ENCODE results near the gene OR10G8. TPM values are rescaled to one million over a fixed set of nuclear protein-coding genes. Genes with fewer than 3 reads are reported as not detected.
"Not testable (repeated sequence)": the region's sequence is repeated elsewhere in the genome, so short reads cannot be mapped to it uniquely, and the experiment has no call there.

The OR10G8 gene, protein sequence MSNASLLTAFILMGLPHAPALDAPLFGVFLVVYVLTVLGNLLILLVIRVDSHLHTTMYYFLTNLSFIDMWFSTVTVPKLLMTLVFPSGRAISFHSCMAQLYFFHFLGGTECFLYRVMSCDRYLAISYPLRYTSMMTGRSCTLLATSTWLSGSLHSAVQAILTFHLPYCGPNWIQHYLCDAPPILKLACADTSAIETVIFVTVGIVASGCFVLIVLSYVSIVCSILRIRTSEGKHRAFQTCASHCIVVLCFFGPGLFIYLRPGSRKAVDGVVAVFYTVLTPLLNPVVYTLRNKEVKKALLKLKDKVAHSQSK
- not detected for total RNA-seq
- long read RNA-seq: 0 reads

- intact Hi-C loops (cut with DNase I): no loop called here
- DNase-seq (ENCODE audit: missing footprints) (no peak), ATAC-seq (no peak)
Measured at GRCh38 chr11:124026498-124026897, at the start of gene OR10G8. TSS of gene OR10G8 (plus strand) at chr11:124026798. CDS start at chr11:124029623, 2,825 bp downstream.

DNA sequence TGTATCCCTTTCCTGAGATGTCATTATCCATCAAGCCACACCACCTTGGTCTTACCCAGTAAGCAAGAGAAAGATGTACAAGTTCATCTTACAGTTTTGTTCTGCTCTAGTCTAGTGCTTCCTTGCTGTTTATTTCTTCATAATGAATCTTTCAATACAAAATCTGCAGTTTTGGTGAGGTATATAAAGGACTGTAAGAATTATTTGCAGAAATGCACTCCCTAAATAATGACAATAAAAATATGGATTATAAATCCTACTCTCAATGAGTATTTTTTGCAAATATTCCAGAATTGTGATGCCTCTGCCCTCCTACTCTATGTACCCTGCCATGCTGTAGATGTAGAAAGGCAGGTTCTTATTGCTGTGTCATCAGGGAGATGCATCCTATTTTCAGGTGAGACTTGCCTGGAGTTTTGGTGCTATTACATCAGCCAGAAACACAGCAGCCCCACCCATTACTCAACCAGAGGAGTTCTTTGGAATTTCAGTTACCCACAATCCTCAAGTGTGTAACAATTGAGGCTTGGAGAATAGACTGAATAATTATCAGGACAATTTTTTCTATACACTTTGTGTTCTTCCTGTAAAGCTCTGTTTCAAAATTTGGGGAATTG is 48.8 kb upstream of the OR10G8 start, which contains the start of gene OR10S1:
Gene OR10S1 (minus strand): TSS at position 51 of the 617 bp plus-strand sequence. CDS start 117 bp downstream, outside the sequence.
- intact Hi-C loops (cut with DNase I): no loop called here
- no peak for DNase-seq (ENCODE audit: missing footprints)
- no peak for ATAC-seq

DNA sequence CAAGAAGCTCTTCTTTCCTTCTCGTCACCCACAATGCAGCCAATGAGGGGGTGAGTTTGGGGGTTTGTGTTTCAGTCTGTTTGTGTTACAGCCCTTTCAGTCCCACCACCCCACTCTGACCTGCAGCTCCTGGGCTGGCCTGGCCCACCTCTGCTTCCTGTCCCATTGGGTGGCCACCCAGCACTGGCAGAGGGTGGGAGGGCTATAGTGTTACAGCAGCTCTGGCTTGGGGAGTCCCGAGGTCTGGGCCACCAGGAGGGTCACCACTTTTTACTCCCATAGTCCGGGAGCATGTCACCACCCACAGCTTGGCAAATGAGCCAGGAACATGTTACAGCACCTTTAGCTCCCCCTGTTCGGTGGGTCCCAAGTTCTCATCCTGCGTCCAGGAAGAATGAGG is 47.3 kb upstream of the OR10G8 start:
- intact Hi-C loops (cut with DNase I): no loop called here
- DNase-seq (ENCODE audit: missing footprints) (no peak), ATAC-seq (no peak)

GRCh38 chr11:123995119-123995518 is 31.5 kb upstream of the OR10G8 start, which contains the start of gene OR10G6:
TSS of gene OR10G6 (minus strand) at chr11:123995161. CDS start at chr11:123995161, 0 bp downstream.
- ATAC-seq (no peak), DNase-seq (ENCODE audit: missing footprints) (no peak)
- intact Hi-C loops (cut with DNase I): no loop called here

DNA sequence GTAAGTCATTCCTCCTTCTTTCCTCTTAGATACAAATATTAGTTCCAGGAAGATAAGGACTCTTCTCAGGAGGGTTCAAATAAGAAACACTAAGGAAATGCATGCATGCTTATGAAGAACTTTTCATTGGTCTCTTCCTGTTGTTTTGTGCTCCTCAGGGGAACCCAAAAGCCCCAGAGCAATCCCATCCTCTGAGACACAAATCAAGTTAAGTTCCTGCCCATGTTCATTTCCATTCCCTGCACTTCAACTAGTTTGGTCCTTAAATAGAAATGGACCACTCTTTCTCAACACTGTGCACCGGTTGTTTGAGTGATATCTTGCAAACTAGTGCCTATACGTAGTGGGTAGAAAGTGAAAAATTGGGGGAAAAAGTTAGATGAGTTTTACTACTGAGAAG is 13.9 kb upstream of the OR10G8 start, which contains the start of gene OR10G4:
Gene OR10G4 (plus strand): TSS at position 301 of the 400 bp plus-strand sequence. CDS start 2,578 bp downstream, outside the sequence.
- no peak for DNase-seq (ENCODE audit: missing footprints)
- intact Hi-C loops (cut with DNase I): no loop called here
- ATAC-seq: no peak

DNA sequence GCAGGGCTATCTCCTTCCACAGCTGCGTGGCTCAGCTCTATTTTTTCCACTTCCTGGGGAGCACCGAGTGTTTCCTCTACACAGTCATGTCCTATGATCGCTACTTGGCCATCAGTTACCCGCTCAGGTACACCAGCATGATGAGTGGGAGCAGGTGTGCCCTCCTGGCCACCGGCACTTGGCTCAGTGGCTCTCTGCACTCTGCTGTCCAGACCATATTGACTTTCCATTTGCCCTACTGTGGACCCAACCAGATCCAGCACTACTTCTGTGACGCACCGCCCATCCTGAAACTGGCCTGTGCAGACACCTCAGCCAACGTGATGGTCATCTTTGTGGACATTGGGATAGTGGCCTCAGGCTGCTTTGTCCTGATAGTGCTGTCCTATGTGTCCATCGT is 10.8 kb upstream of the OR10G8 start:
- DNase-seq (ENCODE audit: missing footprints); intact Hi-C loops (cut with DNase I); ATAC-seq: not testable (repeated sequence)

DNA sequence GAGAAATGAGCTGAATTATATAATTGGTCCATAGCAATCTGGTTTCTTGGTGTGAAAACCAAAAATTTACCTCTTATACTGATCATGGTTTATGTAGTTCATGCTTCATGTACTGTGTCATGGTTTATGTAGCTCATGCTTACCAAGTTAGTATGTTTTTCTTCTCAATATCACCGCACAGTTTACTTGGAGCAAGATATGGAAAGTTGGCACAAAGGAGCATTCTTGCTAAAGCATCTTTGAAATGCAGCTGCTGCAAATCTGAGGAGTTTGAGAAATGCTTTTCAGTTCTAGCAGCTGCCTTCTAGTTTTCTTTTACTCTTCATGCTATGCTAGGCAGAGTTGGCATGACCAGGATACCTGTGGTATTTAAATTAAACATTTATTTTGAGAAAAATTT is 10.1 kb downstream of the OR10G8 start:
- DNase-seq (ENCODE audit: missing footprints) (no peak), ATAC-seq (no peak)
- intact Hi-C loops (cut with DNase I): no loop called here

DNA sequence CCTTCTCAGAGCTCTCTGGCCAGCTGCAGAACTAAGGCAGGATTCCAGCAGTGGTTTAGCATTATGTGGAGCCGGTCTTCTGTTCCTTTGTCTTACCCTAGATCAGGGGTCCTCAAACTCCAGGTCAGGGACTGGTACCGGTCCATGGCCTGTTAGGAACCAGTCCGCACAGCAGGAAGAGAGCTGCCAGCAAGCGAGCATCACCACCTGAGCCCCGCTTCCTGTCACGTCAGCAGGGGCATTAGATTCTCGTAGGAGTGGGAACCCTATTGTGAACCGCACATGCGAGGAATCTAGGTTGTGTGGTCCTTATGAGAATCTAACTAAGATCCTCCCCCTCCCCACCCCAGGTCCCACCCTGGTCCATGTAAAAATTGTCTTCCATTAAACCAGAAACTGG is 13.0 kb downstream of the OR10G8 start:
- DNase-seq (ENCODE audit: missing footprints): no peak
- intact Hi-C loops (cut with DNase I): no loop called here
- no peak for ATAC-seq

- intact Hi-C loops (cut with DNase I): no loop called here
- DNase-seq (ENCODE audit: missing footprints): no peak
- no peak for ATAC-seq
Measured at GRCh38 chr11:124041254-124041653, 14.7 kb downstream of the OR10G8 start, which contains the start of gene OR10G7. TSS of gene OR10G7 (minus strand) at chr11:124041325. CDS start at chr11:124039001, 2,324 bp downstream.

- no peak for ATAC-seq
- intact Hi-C loops (cut with DNase I): no loop called here
- no peak for DNase-seq (ENCODE audit: missing footprints)
Measured at GRCh38 chr11:124043420-124043819, 16.8 kb downstream of the OR10G8 start.

- ATAC-seq (no peak), DNase-seq (ENCODE audit: missing footprints) (no peak)
- intact Hi-C loops (cut with DNase I): no loop called here
Measured at GRCh38 chr11:124050748-124051147, 24.1 kb downstream of the OR10G8 start.

DNA sequence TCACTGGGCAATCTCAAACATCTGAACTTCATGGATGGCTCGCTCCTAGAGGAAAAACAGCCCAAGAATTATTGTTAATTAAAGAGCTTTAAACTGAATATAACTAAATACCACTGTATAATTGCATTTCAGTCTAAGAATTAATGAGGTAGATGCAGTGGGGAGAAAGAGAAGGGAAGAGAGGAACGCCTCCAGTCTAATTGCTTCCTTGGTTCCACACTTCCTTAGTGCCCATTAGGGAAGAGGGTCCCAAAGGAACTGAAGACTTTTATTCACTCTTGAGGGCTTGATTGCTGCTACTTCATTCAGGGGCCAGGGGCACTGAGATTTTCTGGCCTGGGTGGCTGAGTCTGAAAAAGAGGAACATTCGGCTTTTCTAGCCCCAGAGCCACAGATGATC is 26.4 kb downstream of the OR10G8 start:
- DNase-seq (ENCODE audit: missing footprints): no peak
- intact Hi-C loops (cut with DNase I): no loop called here
- ATAC-seq: no peak

DNA sequence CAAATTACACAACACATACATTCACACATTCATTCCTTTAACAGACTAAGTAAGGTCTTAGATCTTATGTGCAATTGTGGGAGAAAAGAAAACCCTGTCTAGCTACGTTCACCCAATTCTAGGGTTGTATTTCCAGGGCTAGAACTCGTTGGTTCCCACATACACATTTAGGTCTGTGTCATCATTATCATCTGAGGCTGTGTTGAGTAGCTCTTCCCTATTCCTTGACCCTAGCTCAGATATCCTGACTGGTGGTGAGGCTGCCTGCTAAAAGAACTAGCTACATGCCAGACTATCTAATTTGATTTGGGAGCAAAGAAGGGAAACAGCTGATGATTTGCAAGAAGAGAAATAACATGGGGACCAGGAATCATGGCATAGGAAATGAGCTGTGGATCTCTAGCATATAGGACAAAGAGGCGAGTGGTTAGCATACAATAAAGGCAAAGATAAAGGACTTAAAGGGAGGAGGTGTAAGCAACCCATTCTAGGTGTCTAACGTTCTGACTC is 42.1 kb downstream of the OR10G8 start:
- intact Hi-C loops (cut with DNase I): no loop called here
- DNase-seq (ENCODE audit: missing footprints): no peak
- ATAC-seq: no peak

GRCh38 chr11:124069429-124070401 is 43.1 kb downstream of the OR10G8 start:
- intact Hi-C loops (cut with DNase I): loop anchor here (10.0 kb wide), 2 partner anchors 125 to 515 kb away; no protein-coding TSS in a partner anchor
- ATAC-seq (peak; percentile 64), DNase-seq (ENCODE audit: missing footprints) (no peak)

GRCh38 chr11:124070915-124071622 is 44.5 kb downstream of the OR10G8 start:
- ATAC-seq (no peak), DNase-seq (ENCODE audit: missing footprints) (no peak)
- intact Hi-C loops (cut with DNase I): loop anchor here (10.0 kb wide), 2 partner anchors 124 to 514 kb away; no protein-coding TSS in a partner anchor

DNA sequence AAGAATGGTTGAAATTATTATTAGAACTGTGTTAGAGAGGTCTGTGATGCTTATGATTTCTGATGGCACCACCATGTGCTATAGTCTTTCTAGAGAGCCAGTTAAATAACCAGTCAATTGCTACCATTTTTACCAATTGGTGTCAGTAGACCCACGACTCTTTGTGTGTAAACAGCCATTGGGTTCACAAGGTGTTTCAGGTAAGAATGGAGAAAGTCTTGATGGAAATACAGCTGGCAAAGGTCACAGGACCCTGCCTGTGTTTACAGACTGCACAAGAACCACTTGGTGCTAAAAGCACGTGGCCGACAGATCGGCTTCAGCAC is 45.0 kb downstream of the OR10G8 start:
- intact Hi-C loops (cut with DNase I): loop anchor here (10.0 kb wide), 2 partner anchors 123 to 513 kb away; no protein-coding TSS in a partner anchor
- no peak for ATAC-seq
- no peak for DNase-seq (ENCODE audit: missing footprints)

DNA sequence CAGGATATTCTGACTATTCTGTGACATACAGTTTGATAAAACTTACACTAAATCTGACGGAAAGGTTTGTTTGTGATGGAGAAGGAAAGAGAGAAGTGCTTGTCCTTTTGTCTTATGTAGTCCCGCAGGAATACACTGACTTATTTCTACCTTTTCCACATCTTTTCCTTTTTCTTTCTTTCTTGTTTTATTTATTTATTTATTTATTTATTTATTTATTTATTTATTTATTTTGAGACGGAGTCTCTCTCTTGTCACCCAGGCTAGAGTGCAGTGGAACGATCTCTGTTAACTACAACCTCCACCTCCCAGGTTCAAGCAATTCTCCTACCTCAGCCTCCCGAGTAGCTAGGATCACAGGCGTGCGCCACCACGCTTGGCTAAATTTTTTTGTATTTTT is 45.5 kb downstream of the OR10G8 start:
- DNase-seq (ENCODE audit: missing footprints): no peak
- ATAC-seq: no peak
- intact Hi-C loops (cut with DNase I): loop anchor here (10.0 kb wide), 2 partner anchors 123 to 513 kb away; no protein-coding TSS in a partner anchor

DNA sequence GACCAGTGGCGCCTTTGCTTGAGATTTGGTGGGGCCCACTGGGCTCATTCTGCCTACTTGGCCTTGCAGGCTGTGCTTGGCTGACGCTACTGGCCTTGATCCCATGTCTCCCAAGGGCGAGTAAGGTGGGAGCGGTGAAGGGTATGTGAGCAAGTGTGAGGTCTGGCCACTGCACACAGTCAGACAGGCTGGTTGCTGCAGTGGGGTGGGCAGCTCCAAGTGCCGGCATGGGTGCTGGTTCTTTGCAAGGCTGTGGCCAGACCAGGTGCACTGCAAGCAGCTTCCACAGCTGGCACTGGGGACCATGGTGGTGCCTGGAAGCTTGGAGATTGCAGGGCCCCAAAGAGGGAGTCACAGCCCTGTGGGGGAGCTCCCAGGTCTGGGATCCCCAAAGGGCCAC is 48.0 kb downstream of the OR10G8 start:
- ATAC-seq (no peak), DNase-seq (ENCODE audit: missing footprints) (no peak)
- intact Hi-C loops (cut with DNase I): loop anchor here (10.0 kb wide), 2 partner anchors 120 to 510 kb away; no protein-coding TSS in a partner anchor
